ENCODE data around the gene SLC5A9.
"Not testable (repeated sequence)": the region's sequence is repeated elsewhere in the genome, so short reads cannot be mapped to it uniquely, and the experiment has no call there.

The SLC5A9 gene

DNA sequence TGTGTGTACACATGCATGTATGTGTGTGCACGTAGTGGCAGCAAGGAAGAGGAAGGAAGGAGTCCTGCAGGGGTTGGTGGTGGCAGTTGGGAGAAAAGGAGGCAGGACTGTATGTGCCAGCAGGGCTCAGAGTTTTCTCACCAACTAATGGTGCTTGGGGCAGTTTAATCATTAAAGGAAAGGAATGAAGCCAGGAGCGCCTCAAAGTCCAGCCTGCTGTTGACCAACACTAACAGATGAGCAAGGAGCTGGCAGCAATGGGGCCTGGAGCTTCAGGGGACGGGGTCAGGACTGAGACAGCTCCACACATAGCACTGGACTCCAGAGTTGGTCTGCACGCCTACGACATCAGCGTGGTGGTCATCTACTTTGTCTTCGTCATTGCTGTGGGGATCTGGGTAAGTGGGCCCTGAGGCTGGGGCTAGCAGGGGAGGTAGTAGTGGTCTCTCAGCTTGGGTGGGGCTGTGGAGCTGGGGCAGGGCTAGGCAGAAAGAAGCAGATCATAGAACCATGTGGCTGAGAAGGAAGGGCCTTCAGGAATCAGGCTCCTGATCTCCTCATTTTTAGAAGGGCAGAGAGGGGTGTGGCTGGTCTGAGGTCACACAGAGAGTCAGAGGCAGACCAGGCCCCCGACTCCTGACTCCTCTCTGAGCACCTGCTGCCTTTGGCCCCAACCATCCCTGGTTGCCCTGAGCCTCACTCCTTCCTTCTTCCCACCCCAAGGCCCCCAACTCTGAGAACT lies at the start of gene SLC5A9:
Gene SLC5A9 (plus strand): TSS at position 216 of the 742 bp plus-strand sequence. CDS start 21 bp downstream, at position 237.
- DNase-seq (ENCODE audit: low spot score): no peak

DNA sequence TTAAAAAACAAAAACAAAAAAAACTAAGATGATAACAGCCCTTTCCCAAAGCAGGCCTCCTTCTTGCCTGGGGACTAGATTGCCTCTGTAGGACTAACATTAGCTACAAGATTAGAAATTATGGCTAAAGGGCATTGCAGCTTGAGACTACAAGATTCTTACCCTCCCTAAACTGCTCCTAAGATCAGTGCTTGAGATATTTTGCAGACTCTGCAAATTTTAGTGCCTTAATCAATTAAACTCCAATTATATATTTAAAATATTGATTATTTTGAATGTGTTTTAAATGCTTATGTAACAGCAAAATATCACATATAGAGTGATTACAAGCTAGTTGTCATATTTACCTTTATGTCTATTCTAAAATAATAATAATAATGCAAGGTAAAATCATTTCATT lies 47.4 kb upstream of the SLC5A9 start:
- no peak for DNase-seq (ENCODE audit: low spot score)

DNA sequence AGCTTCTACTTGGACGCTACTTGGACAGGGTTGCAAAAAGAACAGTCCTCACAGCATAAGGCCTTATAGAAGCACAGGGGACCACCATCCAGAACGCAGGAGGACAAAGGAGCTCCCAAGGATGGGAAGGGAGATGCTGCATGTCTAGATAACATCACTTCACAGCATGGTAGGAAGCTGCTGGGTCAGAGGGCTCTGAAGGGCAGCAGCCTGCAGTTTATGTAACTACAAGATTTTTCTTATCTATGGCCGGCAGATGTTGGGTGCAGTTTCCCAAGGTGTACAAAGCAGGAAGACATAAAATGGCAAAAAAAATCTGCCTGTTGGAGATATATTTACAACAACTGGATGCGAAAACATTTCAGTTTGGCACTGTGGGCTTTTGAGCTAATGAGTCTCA lies 45.3 kb upstream of the SLC5A9 start:
- no peak for DNase-seq (ENCODE audit: low spot score)

DNA sequence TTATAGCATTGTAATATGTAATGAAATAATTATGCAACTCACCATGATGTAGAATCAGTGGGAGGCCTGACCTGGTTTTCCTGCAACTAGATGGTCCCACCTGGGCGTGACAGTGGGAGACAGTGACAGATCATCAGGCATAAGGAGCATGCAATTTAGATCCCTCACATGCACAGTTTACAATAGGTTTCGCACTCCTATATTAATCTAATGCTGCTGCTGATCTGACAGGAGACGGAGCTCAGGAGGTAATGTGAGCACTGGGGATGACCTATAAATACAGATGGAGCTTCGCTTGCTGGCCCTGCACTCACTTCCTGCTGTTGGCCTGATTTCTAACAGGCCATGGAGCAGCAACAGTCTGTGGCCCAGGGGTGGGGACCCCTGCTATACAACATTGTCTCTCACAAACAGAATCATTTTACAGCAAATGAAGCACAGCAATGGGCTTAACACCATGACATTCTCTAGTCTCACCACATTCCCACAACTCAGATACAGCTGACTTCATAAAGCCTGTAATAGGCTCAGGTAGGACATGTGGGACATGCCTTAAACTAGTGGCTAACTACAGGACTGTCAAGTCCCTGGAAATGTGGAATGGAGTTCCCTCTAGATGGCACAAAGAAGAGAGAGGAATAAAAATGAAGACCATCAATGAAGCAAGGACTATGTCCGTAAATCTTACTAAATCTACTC lies 40.7 kb upstream of the SLC5A9 start:
- no peak for DNase-seq (ENCODE audit: low spot score)

DNA sequence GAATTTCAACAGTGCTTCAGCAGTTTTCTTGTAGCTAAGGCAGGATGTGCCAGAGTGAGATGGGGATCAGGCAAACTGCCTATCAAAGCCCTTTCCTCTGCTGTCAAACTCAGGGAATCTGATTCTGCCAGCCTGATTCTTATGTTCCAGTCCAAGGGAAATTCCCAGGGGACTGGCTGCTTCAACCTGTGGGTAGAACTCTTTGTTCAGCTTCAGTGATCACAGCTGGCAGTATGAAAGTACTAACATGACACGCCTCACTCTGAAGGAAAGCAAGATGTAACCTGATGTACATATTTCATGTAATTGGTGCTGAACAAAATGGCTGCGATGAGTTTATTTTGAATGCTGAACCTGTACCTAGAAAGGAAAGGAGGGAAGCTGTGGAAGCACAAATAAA lies 40.1 kb upstream of the SLC5A9 start:
- no peak for DNase-seq (ENCODE audit: low spot score)

DNA sequence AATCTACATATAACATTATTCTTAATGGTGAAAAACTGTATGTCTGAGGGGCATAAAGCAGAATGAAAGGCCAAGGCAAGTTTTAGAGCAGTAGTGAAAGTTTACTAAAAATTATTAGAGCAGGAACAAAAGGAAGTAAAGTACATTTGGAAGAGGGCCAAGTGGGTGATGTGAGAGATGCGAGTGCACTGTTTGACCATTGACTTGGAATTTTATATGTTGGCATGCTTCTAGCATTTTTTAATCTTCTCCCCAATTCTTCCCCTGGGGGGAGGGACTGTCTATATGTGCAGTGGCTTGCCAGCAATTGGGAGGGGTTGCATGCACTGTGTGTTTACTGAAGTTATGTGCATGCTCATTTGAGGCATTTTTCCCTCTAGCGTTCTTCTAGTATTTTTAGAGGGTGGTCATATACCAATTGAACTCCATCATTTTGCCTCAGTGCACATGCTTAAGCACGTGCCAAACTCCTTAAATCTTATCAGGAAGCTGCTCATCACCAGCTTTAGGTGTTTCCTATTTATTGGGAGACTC lies 36.1 kb upstream of the SLC5A9 start:
- no peak for DNase-seq (ENCODE audit: low spot score)

DNA sequence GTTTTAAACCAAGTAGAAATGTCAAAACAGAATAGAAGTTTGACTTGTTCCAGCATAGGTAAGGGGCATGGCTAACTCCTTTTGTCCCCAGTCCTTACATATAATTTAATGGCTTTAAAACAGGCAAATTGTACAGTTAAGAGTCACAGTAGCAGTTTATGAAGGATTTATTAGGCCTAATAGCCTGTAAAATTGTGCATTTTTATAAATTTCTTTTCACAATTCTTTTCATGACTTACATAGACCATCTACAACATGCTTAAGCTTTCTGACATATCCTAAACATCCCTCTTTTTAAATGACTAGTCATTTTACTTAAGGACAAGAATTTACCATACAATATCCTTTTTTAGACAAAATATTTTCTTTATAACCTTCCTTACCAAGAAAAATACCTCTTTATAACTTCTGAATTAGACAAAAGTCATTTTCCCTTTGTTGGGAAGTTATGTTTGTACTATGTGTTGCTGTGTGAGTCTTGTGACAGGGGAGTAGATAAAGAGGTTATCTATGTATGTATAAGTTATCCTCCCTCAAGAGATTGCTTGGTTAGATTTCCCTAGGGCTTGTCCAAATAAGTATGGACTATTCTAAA lies 34.5 kb upstream of the SLC5A9 start:
- DNase-seq (ENCODE audit: low spot score): no peak

DNA sequence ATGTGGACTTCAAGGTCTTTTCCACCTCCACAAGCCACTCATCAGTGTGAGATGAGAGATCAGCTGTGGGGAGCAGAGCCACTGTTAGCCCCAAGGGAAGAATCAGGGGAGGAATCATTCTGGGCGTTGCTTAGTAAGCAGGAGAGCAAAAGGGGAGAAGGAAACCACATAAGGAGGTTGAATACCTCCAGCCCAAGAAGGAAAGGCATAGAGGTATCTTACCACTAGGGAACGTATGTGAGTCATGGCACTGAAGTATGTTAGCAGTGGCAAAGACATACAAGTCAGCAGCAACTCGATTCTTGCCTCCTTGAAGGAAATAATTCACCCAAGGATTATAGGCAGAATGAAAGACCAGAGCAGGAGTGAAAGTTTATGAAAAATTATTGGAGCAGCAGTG lies 31.6 kb upstream of the SLC5A9 start:
- no peak for DNase-seq (ENCODE audit: low spot score)

DNA sequence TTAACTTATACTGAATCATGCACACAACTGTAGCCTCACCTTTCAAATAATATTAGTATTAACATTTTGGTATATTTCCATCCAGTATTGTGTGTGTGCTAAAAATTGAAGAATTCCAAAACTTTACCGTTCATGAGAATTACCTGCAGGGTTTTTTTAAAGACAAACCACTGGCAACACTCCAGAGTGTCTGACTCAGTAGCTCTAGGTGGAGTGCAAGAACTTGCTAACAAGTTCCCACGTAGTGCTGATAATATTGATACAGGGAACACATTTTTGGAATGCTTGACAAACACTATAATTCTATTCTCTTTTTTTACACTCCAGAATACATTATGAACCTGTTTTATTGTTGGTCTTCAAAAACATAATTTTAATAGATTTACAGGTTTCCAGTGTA lies 27.7 kb upstream of the SLC5A9 start:
- DNase-seq (ENCODE audit: low spot score): no peak

DNA sequence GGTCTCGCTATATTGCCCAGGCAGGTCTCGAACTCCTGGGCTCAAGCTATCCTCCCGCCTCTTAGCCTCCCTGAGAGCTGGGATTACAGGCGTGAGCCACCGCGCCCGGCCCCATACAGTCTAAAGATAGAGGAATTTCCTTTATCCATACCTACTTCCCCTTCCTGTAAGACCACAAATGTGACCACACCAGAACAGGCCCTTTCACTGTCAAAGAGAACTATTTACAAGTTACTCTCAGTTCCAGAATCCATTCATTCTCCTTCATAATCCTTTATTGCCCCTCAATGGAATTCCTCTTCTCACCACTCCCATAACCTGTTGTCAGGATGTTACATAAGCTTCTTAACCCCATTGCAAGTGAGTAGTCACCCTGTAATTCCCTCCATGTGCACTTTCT lies 26.3 kb upstream of the SLC5A9 start:
- DNase-seq (ENCODE audit: low spot score): no peak

DNA sequence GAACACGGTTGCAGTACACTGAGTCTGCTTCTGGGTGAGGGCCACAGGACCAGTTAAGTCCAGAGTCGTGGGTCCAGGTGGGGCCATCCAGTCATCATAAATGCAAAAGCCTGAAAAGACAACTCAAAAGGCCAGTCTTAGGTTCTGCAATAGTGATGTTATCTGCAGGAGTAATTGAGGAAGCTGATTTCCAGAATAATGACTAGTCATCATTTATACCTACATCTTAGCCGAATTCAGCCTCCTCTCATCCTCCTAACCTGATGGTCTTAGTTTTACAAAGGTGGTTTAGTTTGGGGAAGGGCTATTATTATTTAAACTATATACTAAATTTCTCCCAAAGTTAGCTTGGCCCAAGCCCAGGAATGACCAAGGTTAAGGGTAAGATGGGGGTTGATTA lies 23.5 kb upstream of the SLC5A9 start:
- no peak for DNase-seq (ENCODE audit: low spot score)

DNA sequence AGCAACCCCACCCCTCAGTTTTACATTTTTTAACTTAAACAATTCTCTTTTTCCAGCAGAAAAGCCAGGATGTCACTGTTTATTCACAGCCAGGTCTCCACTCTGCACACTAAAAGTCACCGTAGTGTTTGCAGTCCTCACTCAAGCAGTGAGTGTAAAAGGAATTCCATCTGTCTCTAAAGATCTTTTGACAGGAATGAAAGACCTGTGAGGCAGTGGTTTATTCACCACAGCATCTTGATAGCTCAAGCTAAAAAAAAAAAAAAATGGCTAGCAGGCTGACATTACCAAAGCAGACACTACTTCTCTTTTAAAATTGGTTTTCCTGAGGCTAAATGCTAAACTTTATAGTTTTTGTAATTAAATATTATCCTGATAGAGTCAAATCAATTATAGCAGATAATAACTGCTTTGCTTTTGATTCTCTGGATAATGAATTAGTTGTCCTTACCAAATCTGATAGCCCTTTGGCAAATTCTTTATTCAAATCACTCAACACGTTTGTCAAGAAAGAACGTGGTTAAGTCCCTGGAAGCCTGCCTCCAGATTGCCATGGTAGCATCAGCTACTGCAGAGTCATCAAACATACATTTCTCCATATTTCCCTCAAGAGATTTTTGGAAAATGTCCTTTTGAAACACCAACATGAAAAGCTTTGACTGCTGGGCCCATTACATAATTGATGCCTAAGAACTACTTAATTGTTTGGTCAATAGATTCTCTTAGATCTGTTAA lies 22.2 kb upstream of the SLC5A9 start:
- no peak for DNase-seq (ENCODE audit: low spot score)

DNA sequence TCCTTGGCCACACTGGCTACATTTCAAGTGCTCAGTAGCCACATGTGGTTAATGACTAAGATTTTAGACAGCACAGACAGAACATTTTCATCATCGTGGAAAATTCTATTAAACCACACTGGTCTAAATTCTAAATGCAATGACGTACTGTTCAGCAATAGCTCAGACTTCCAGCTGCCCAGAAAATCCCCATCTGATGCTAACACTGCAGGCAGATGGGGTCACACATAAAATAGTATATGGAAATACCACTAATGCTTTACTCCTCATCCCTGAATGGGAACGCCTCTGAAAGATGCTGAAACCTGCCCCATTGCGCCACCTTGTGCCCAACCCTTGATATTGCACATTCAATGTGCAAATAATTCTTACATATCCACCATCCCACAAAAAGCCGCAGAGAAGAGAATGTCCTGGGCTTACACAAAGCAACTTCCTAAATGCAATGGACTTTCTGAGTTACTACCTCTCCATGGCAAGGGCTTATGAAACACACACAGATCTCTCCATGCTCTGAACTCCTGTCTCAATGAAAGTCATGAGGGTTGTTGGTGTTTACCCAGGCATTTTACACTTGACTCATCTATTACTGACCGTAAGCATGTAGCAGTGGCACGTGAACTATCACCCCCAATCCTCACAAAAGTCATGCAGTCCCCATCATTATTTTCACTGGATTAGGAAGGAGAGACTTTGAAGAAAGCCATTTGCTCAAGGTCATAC lies 20.3 kb upstream of the SLC5A9 start:
- DNase-seq (ENCODE audit: low spot score): peak; percentile 40

DNA sequence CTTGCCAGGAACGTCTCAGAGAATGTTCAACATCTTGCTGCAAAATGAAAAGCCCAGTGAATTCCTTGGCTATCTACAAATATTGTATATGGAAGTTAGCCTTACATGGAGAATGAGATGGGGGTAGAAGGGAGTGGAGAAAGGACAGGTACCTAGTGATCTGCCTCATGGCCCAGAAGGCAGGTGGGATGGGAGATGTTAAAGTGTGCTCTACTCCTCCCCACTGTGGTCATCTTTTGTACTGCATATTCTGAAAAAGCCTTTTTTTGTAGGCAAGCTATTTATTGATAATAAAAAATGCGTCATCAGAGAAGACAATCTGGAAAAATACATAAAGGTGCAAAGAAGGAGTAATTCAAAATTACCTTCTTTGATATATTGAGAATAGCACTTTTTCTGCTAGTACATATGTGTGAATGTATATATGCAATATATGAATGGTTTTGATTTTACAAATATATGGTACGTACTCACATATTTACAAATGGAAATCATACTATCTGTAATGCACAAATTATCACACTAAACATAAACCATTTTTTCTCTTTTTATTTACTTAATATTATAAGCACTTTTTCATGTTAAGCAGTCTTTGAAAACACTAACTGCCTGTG lies 19.1 kb upstream of the SLC5A9 start:
- DNase-seq (ENCODE audit: low spot score): no peak

DNA sequence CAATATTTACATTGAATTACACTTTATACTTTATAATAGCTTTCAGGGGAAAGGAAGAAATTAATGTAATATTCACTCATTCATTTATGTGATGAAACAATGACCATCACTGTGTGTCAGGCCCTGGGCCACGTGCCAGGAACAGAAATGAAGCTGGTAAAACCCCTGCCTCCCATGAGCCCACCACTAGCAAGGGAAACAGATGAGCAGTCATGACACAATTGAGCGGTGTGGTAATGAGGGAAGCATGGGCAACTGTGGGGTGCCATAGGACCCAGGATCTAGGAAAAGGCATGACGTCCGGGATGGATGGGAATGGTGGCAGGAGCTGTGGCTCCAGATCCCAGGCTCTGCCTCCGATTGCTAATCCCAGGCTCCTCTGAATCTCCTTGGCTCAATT lies 17.0 kb upstream of the SLC5A9 start:
- no peak for DNase-seq (ENCODE audit: low spot score)

DNA sequence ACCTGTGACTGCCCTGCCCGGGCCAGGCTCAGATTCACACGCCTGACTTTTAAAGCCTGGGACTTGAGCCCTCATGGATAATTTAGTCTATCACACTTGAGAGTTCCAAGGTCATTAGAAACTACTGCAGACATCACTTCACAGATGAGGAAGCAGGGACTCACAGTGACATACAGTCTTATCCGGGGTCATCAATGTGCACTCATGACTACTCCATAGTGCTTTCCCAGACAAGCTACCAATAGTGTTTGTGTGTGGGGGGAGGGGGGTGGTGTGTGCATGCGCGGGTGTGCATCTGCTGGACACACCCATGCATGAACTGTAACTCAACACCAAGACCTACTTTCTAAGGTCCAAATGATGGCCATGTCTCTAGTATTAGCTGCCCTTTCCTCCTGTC lies 16.1 kb upstream of the SLC5A9 start:
- DNase-seq (ENCODE audit: low spot score): no peak

DNA sequence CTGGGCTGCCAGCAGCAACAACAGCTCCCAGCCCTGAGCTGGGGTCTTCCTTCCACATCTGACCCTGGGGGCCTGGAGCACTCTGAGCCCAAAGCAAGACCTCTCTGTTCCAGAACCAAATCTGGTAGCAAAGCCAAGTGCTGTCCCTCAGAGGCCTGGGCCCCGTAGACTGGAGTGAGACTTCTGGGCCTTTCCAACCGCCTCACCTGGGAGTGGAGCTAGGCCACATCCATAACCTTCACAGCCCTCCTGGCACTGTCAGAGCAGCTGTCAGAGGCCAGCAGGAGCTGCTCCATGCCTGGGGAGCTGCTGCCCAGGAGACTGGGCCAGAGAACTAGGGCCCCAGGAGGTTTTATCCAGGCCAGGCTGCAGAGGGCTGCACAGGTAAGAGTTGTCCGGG lies 15.4 kb upstream of the SLC5A9 start:
- no peak for DNase-seq (ENCODE audit: low spot score)

DNA sequence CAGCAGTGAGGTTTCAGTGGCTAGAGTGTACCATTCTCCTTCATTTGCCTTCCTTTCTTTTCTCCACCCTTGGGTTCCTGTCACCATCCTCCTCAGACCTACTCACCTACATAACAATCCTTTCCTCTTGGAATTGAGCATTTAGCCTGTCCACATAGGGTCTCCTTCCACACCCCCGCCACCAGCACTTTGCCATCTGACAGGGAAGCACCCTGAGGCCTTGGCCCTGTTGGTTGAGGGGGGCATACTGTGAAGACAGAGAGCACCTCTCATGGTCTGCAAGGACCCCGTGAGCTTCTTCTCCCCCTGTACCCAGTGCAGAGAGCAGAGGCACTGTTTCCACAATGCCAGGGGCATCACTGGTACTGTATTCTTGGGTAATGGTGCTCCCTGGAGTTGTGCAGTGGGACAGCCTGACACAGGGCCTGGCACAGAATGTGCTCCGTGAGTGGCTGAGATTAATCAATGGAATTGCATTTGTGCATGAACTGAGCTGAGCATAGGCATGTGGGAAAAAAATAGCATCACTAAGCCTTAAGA lies 14.9 kb upstream of the SLC5A9 start:
- DNase-seq (ENCODE audit: low spot score): no peak

DNA sequence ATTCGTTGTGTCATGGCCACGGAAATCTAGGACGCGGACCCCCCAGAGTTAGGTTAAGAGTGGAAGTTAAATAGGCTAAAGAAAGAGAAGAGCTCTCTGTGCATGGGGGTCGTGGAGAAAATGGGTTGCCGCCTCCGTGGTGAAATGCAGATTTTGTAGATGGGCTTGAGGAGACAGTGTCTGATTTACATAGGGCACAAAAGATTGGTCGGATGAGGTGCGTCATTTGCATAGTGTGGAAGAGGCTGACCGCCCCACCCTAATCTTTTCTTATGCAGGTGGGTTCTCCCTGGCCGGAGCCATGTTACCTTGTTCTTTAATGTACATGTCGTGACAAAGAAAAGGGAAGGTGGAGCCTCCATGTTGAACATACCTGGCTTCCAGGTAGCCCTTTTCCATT lies 14.3 kb upstream of the SLC5A9 start:
- no peak for DNase-seq (ENCODE audit: low spot score)

DNA sequence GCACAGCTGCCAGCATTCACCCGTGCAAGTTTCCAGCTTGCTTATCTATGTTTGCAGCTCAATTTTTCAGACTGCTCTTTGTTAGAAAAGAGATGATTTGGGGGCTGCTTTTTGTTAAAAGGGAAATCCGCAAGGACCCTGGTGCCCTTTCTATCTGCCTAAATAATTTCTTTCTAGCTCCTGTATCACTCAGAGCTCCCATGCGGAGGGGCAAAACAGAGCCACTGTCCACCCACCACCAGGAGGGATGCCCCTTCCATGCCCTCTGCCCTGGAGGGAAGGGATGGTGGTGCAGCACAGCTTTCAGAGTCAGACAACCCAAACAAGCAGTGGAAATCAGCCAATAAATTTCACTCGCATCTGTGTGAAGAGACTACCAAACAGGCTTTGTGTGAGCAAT lies 13.9 kb upstream of the SLC5A9 start:
- no peak for DNase-seq (ENCODE audit: low spot score)

DNA sequence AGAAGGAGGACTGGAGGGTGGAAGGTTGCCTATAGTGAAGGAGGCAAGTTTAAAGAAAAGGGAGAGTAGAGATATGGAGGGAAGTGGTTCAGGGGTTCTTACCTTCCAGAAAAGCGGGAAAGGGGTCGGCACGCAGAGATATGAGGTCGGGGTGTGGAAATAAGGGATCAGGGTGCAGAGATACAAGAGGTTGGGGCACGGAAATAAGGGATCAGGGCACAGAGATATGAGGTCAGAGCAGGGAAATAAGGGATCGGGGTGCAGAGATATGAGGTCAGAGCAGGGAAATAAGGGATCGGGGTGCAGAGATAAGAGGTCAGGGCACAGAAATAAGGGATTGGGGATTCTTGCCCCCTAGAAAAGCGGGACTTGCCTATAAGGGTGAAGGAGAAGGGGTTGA lies 9.1 kb upstream of the SLC5A9 start:
- not testable (repeated sequence) for DNase-seq (ENCODE audit: low spot score)

All from hematopoietic multipotent progenitor cell treated with erythropoietin and hydrocortisone succinate and interleukin-3 and kit ligand, for 17 days (in vitro differentiated cells).